OCI-LY3 (cell line): ENCODE results near the gene CTPS2.
"Not testable (repeated sequence)": the region's sequence is repeated elsewhere in the genome, so short reads cannot be mapped to it uniquely, and the experiment has no call there.

Experiments used
- H2AFZ ChIP-seq: fragments of 200-600, 300-600 bp; shearing (Covaris generic); 2 replicates; pipeline ENCODE4 v1.6.0; 2014; ENCODE audit warnings: antibody characterized with exemption, low read depth, low read length
- H3K27ac ChIP-seq: fragments of 200-600, 300-600 bp; sonication (generic); 2 replicates; pipeline ENCODE4 v1.5.1; 2014; ENCODE audit warnings: mild to moderate bottlenecking, low read length, moderate library complexity, mixed read lengths
- H3K27me3 ChIP-seq: fragments of 200-600, 300-600 bp; sonication (generic); 2 replicates; pipeline ENCODE4 v1.6.1; 2014; ENCODE audit warnings: low read depth, low read length, mixed read lengths
- H3K36me3 ChIP-seq: fragments of 200-600, 300-600 bp; sonication (generic); replicated peaks from 2 replicates; pipeline ENCODE3; 2014; ENCODE audit warnings: low read depth, low read length, mixed read lengths
- H3K4me1 ChIP-seq: fragments of 300-600, 200-600 bp; sonication (generic); 2 replicates; pipeline ENCODE4 v1.6.1; 2014; ENCODE audit warnings: low read length, mixed read lengths
- H3K4me2 ChIP-seq: fragments of 200-600, 300-600 bp; sonication (generic); 2 replicates; pipeline ENCODE4 v1.6.1; 2014; ENCODE audit warnings: low read length, mixed read lengths
- H3K4me3 ChIP-seq: fragments of 300-600, 200-600 bp; sonication (generic); 2 replicates; pipeline ENCODE4 v1.5.1; 2014; ENCODE audit warnings: antibody characterized with exemption, mild to moderate bottlenecking, low read length, moderate library complexity
- H3K79me2 ChIP-seq: fragments of 300-600, 200-600 bp; shearing (Covaris generic); 2 replicates; pipeline ENCODE4 v1.6.1; 2014; ENCODE audit warnings: mild to moderate bottlenecking, low read length, mixed read lengths
- H3K9ac ChIP-seq: fragments of 300-600, 200-600 bp; shearing (Covaris generic); 2 replicates; pipeline ENCODE4 v1.6.0; 2014; ENCODE audit warnings: mild to moderate bottlenecking, low read length, moderate library complexity
- H3K9me3 ChIP-seq: fragments of 200-600, 300-600 bp; shearing (Covaris generic); 2 replicates; pipeline ENCODE4 v1.6.1; 2014; ENCODE audit warnings: low read length, mixed read lengths; ENCODE audit not compliant: insufficient read depth
- H4K20me1 ChIP-seq: fragments of 200-600, 300-600 bp; sonication (generic); 2 replicates; pipeline ENCODE4 v1.6.1; 2016; ENCODE audit warnings: low read length, mixed read lengths; ENCODE audit not compliant: insufficient read depth
- EZH2phosphoT487 ChIP-seq: fragments of 200-600 bp; shearing (Covaris generic); IDR thresholded peaks from 2 replicates; pipeline ENCODE4 v1.6.1; 2018; ENCODE audit warnings: antibody characterized with exemption, mixed run types, low read depth
- TF ChIP-seq, protein P1 (sequence below): fragments of 200-600, 300-600 bp; sonication (generic); IDR thresholded peaks from 2 replicates; pipeline ENCODE4 v1.5.1; 2014; ENCODE audit warnings: antibody characterized with exemption, low read length, low read depth

The CTPS2 gene

DNA sequence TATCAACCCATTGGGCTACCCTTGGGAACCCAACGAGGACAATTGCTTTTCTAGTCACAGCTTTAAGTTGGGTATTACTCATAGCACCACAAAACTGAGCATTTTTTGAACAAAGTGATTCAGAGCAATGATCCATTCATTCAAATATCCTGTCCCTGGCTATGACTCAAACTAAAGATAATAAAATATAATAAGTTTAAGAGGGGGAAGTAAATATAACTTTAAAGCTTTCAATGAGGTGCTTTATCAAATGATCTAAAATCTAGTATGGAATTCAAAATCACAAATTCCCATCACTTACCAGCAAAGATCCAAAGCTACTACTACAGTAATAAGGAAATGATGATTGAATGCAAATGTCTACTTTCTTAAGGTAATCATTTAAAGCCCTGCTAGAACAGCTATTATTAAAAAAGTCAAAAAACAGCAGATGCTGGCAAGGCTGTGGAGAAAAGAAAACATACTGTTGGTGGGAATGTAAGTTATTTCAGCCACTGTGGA lies 102.3 kb downstream of the CTPS2 start:
- no peaks in the 10 kb centered on the region for H3K36me3 ChIP-seq
- H3K79me2 ChIP-seq, result no peaks in the 10 kb centered on the region
- no peak overlapping the region for H3K27ac ChIP-seq
- no peak overlapping the region for H3K9ac ChIP-seq
- H2AFZ ChIP-seq, result no peak overlapping the region
- TF ChIP-seq, protein P1, sequence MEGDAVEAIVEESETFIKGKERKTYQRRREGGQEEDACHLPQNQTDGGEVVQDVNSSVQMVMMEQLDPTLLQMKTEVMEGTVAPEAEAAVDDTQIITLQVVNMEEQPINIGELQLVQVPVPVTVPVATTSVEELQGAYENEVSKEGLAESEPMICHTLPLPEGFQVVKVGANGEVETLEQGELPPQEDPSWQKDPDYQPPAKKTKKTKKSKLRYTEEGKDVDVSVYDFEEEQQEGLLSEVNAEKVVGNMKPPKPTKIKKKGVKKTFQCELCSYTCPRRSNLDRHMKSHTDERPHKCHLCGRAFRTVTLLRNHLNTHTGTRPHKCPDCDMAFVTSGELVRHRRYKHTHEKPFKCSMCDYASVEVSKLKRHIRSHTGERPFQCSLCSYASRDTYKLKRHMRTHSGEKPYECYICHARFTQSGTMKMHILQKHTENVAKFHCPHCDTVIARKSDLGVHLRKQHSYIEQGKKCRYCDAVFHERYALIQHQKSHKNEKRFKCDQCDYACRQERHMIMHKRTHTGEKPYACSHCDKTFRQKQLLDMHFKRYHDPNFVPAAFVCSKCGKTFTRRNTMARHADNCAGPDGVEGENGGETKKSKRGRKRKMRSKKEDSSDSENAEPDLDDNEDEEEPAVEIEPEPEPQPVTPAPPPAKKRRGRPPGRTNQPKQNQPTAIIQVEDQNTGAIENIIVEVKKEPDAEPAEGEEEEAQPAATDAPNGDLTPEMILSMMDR, result no peak
- no peak for TF ChIP-seq EZH2phosphoT487
- no peaks in the 10 kb centered on the region for H3K9me3 ChIP-seq
- H3K27me3 ChIP-seq, result no peaks in the 10 kb centered on the region
- no peaks in the 10 kb centered on the region for H3K4me1 ChIP-seq
- no peak overlapping the region for H3K4me2 ChIP-seq
- H4K20me1 ChIP-seq, result no peaks in the 10 kb centered on the region
- no peak overlapping the region for H3K4me3 ChIP-seq

DNA sequence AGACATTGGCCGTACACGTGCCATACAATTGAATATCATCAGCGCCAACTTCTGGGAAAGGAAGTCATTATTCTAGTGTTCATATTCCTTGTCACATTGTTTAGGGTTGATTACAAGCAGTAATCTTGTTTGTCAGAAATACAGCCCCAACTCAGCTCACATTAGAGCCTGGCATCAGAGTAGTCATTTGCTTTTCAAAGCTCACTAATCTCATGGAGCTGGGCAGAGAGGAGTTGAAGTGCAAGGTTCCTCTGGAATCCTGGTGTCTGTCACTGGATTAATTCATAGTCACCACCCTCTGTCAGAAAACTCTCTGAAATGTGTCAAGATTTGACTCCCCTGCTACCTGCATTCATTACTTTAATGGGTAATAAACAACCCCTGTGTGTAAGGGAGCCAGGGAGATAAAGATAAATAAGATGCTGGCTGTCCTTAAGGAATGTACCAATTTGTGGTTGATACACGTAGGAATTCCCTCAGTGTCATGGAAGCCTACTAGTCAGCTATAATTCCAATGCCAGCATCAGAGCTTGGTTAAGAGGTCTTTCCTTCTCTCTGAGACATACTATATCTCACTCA lies 106.2 kb downstream of the CTPS2 start:
- Histone ChIP-seq H3K9ac (no peak overlapping the region), H3K4me3 (no peak overlapping the region), H3K36me3 (no peaks in the 10 kb centered on the region), H3K9me3 (no peaks in the 10 kb centered on the region), H3K4me2 (no peak overlapping the region), H4K20me1 (no peaks in the 10 kb centered on the region), H3K27me3 (no peaks in the 10 kb centered on the region), H3K79me2 (no peaks in the 10 kb centered on the region), H3K27ac (no peak overlapping the region), H2AFZ (no peak overlapping the region), H3K4me1 (no peaks in the 10 kb centered on the region)
- TF ChIP-seq, protein P1, result no peak
- no peak for TF ChIP-seq EZH2phosphoT487

DNA sequence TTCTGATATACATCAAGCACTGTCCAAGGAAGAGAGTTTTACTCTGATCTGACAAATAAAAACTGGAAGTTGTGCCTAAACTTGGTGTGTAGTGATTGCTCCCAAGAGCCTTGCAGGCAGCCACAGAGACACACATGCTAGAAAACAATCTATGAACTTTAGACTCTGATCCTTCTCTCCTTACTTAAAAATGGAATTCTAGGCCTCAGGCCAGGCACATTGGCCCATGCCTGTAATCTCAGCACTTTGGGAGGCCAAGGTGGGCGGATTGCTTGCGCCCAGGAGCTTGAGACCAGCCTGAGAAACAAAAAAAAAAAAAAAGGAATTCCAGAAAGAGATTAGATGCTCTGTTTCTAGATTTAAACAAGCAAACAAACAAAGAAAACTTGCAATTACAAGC lies 108.1 kb downstream of the CTPS2 start:
- Histone ChIP-seq H3K4me3 (no peak overlapping the region), H3K9me3 (no peaks in the 10 kb centered on the region), H3K36me3 (no peaks in the 10 kb centered on the region), H3K4me2 (no peak overlapping the region), H2AFZ (no peak overlapping the region), H3K79me2 (no peaks in the 10 kb centered on the region), H3K27ac (no peak overlapping the region), H3K9ac (no peak overlapping the region), H3K4me1 (no peaks in the 10 kb centered on the region), H3K27me3 (no peaks in the 10 kb centered on the region), H4K20me1 (no peaks in the 10 kb centered on the region)
- no peak for TF ChIP-seq EZH2phosphoT487
- TF ChIP-seq, protein P1, result no peak

DNA sequence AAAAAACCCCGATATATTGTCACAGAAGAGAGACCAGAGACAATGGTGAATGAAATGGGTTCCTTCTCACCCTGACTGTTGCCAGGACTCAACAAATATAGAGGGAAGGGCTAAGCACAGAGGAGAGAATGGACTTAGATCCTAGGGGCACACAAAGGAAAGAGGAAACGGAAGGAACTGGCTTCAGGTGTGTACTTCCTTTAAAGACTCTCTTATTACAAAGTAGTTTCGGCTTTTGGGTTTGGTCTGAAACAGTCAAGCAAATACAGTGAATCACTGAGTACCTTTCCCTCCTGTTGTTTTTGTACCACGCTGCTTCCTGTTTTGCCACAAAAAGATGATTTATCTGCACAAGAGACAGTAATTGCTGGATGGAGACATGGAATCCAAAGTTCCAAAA lies 108.6 kb downstream of the CTPS2 start:
- no peaks in the 10 kb centered on the region for H3K9me3 ChIP-seq
- H3K9ac ChIP-seq, result no peak overlapping the region
- no peak for TF ChIP-seq EZH2phosphoT487
- TF ChIP-seq, protein P1, result no peak
- no peak overlapping the region for H2AFZ ChIP-seq
- H3K4me3 ChIP-seq, result no peak overlapping the region
- no peak overlapping the region for H3K4me2 ChIP-seq
- no peaks in the 10 kb centered on the region for H3K27me3 ChIP-seq
- no peaks in the 10 kb centered on the region for H4K20me1 ChIP-seq
- H3K27ac ChIP-seq, result no peak overlapping the region
- no peaks in the 10 kb centered on the region for H3K79me2 ChIP-seq
- H3K4me1 ChIP-seq, result no peaks in the 10 kb centered on the region
- no peaks in the 10 kb centered on the region for H3K36me3 ChIP-seq

DNA sequence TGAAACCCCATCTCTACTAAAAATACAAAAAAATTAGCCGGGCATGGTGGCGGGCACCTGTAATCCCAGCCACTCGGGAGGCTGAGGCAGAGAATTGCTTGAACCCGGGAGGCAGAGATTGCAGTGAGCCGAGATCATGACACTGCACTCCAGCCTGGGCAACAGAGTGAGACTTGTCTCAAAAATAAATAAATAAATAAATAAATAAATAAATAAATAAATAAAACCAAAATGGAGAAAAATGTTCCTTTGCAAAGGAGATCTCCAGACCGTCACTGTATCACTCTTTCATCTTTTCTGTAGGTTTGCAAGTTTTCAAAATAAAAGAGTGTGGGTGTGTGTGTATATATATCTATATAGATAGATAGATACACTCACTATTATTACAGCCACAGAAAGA lies 109.2 kb downstream of the CTPS2 start:
- not testable (repeated sequence) for H3K4me3 ChIP-seq, H3K4me1 ChIP-seq, H3K79me2 ChIP-seq, H2AFZ ChIP-seq, H3K4me2 ChIP-seq, H3K36me3 ChIP-seq, H3K9me3 ChIP-seq, H3K27ac ChIP-seq, H4K20me1 ChIP-seq, H3K9ac ChIP-seq, H3K27me3 ChIP-seq
